Measurements from ENCODE around the gene AJAP1.
"Not testable (repeated sequence)": the region's sequence is repeated elsewhere in the genome, so short reads cannot be mapped to it uniquely, and the experiment has no call there.

AJAP1 gene, protein sequence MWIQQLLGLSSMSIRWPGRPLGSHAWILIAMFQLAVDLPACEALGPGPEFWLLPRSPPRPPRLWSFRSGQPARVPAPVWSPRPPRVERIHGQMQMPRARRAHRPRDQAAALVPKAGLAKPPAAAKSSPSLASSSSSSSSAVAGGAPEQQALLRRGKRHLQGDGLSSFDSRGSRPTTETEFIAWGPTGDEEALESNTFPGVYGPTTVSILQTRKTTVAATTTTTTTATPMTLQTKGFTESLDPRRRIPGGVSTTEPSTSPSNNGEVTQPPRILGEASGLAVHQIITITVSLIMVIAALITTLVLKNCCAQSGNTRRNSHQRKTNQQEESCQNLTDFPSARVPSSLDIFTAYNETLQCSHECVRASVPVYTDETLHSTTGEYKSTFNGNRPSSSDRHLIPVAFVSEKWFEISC

DNA sequence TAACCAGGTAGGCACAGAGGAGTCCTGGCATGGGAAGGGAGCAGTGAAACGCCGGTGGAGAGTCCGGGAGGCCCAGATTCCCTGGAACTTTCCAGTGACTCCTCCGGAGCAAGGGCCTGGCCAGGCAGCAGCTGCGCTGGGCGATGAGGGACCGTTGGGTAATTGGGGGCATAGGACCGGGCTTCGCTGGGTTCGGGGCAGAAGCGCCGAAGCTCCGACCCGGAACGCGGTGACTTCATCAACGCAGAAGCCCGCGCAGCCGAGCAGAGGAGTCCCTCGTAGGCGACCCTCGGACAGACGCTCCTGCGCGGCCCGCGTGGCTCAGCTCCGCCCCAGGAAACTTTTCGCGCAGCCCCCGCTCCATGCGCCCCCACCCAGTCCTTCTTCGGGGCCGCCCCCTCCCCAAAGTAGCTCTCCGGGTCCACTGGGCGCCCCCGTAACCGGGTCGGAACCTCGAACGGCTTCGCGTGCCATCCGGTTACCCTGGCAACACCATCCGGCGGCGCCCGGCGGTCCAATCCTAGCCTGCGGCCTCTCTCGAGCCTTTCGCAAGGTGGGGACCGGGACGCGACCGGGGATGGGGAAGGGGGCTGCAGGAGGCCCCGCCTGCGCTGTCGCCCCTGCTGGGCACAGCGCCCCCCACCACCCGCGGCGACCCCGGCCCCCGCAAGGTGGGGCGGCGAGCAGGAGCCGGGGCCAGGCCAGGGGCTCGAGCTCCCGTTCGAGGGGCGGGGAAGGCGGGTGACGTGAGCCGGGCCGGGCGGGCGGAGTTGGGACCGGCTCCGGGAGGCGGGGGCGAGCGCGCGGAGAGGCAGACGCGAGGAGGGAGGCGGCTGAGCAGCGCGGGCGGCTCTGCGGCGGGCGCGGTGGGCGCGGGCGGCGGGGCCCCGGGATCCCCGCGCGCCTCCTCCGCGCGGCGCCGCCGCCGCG, at the start of gene AJAP1:
Gene AJAP1 (plus strand): TSS at position 814 of the 930 bp plus-strand sequence. CDS start 817 bp downstream, outside the sequence.
- in situ Hi-C loops (cut with MboI; ENCODE audit: low sequenced_read_pairs): no loop called here

DNA sequence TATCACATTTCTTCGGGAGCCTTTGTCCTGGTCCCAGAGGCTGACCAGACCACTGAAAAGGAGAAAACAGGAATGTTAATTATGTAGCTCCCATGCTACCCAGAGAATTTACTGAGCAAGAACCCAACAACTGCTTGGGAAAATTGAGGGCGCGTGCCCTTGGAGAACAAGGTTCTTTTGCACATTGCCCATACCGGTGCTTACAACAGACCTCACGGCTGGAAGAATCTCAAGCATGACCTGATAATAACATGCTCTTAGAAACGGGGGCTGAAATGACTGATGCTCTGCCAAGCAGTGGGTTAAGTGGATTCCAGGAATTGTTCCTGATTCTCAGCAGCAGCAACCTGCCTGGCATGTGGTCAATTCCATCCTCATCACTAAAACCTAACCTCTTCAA, 49.3 kb upstream of the AJAP1 start:
- in situ Hi-C loops (cut with MboI; ENCODE audit: low sequenced_read_pairs): no loop called here

DNA sequence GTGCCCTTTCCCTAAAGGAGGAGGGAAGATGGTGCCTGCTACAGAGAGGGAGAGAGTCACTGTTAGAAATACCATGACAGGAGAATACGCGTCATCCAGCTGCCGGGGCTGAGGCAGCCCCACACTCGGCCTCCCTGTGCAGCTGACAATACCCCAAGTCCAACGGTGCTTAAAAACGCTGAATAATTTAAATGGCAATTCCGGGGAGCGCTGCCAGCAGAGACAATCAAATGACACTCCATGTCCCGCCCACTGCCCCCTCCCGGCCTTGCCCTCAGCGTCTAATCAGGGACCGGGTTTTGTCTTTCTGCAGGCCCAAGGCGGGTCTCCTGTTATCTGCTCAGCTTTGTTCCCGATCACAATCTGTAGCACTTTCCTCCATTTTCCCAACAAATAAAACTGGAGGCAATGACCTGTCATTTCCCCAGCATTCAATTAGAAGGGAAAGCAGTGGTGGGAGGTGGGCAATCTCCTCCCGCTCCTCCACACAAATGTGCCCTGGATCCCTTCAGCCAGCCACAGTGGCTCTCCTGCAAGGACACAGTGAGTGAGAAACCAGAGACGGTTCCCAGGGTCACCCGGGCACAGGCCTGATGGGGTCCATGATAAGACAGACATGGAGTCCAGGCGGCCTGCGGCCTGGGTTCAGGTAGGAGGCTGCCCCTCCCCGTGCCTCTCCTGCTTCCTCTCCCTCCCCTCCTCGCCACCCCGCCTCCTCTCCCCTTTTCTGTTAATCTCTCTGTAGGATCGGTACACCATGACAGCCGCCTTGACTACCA, 42.7 kb upstream of the AJAP1 start:
- in situ Hi-C loops (cut with MboI; ENCODE audit: low sequenced_read_pairs): no loop called here

DNA sequence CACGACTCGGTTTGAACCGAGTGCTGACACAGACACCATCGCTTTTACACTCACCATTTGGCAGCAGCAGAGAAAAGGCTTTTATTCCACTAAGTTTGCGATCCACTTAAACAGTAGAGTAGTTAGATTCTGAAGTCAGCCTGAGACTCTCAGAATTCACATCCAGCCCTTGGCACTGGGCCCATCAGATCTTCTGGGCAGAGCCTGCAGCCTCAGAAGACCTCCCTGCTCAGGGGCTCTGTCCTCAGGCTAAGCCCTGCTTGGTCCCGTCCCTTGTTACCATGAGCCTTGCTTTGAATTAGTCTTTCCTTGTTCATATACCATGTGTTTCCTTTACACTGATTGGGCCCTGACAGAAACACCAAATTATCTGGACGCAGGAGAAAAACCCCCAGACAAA, 41.4 kb upstream of the AJAP1 start:
- in situ Hi-C loops (cut with MboI; ENCODE audit: low sequenced_read_pairs): no loop called here

DNA sequence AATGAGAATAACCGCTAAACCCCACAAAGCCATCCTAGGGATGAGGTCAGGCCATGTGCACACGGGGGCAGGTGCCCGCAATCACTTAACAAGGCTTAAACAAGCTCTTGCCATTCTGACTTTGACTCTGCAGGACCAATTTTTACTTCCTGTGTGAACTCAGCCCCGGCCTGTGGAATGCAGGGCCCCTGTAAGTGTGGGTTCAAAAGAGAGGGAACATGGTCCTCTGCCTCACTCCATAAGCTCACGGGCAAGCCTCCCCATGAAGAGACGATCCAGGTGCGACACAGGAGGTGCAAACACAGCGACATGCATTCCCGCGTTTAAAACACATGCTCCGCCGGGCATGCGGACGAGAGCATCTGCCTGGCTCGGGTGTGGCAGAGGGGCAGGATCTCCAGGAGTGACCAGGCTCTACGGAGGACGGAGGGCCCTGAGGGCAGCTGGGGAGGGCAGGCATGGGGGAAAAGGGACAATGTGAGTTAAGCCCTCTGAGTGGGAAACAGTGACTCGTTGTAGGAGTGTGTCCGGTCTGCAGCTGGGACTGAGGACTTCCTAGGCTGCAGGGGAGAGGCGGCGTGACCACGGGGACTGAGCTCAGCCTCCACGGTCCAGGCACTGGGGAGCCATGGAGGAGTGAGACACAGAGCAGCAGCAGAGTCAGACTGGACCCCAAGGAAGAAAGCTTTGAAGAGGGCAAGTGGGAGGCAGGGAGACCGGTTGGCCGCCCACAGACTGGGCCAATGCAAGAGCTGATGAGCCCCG, 40.6 kb upstream of the AJAP1 start:
- in situ Hi-C loops (cut with MboI; ENCODE audit: low sequenced_read_pairs): no loop called here

DNA sequence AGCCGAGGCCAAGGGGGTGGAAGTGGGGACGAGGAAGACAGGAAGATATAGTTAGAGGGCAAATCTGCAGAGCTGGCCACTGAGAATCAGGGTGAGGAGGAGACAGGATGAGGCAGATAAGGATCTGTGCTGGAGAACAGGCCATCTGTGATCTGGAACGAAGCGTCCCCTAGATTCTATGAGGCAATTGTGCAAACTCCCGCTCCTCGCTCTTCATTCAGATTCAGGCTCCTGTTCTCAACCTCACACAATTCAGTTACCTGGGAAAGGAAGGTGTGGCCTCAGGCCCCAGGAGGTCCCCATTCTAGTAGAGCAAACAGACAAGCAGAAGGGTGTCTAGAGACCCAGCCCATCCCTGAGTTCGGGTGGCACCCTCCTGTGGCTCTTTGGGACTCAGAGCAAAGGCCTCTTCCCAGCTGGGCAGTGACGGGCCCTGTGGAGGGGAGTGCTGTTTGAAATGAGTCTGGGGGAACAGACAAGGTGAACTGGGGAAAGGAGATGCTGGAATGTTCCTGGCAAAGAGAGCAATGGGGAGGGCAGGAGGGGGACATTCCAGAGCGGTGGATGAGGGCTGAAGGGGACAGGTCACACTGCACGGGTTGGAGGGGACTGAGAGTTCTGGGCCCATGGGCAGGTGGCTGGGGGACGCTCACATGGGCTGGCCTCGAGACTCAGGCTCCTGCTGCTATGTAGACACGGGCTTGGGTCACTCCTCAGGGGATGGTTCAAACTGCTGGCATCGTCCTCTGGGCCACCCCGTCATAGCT, 39.9 kb upstream of the AJAP1 start:
- in situ Hi-C loops (cut with MboI; ENCODE audit: low sequenced_read_pairs): no loop called here

DNA sequence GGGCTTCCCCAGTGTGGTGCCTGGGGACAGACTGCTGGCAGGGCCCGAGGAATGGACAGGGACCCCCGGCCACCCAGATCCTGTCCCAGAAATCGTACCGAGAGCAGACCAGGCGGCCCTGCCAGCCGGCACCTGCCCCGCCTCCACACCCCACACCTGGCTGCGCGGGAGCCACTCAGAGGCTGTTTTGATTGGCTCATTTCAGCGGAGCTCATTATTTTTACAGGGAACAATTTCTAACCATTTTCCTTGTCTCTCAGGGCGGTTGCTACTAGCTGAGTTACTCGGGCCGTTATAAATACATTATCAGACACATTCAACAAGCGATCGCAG, 39.3 kb upstream of the AJAP1 start:
- in situ Hi-C loops (cut with MboI; ENCODE audit: low sequenced_read_pairs): no loop called here

DNA sequence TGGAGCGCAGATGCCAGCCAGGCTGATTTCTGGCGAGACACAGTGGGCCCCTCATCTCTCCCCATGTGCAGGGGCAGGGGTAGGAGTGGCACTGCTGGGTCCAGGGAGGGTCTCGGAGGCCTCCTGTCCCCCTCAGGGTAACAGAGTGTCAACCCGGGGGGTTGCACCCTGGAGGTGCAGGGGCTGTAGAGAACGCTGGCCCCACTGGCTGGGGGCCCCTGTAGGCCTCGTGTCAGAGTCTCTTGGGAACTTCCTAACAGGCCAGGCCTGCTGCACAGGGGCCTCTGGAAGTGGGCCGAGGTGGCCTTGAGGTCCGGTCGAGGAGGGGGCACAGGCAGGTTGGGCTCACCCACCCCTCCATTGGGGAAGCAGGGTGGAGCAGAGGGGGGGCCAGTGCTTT, 38.9 kb upstream of the AJAP1 start:
- in situ Hi-C loops (cut with MboI; ENCODE audit: low sequenced_read_pairs): no loop called here

DNA sequence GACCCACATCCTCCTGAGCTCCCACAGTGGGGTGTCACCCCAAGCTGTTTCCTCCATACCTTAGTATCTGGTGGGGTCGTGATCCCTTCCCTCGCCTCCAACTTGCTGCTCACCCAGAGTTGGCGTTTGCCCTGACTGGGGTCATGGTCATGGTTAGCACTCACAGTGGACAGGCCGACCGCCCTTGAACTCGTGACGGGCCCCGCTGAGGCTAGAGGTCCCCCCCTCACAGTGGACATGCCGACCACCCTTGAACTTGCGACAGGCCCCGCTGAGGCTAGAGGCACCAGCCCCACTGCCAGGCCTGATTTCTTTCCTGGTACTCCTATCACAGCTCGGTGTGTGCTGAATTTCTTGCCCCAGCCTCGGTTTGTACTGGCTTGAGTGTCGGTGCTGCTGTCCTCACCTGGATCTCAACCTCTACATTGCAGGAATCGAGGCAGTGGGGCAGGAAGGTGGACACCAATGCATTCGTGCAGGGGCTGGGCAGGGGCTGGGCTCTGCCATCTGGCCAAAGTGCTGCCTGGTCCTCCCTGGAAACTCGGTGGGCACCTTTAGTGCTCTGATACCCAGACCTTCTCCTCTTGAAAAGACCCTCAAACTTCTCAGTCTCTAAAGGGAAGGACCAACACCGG, 37.5 kb upstream of the AJAP1 start:
- in situ Hi-C loops (cut with MboI; ENCODE audit: low sequenced_read_pairs): no loop called here

DNA sequence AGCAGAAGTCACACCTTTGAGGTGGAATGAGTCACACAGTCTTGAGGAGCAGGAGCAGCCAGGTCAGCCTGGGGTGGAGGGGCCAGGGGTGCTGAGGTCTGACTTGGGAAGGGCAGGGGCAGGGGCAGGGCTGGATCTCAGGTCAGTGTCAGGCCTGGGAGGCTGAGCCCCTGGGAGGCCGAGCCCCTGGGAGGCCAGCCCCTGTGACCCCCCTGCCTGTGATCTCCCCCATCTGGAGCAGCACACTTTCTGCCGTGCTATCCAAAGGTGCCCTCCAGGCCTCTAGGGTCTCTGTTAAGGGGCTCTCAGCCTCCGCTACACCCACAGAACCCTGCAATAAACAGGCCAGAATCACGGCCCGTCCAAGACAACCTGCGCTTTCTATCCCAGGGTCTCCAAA, 36.9 kb upstream of the AJAP1 start:
- in situ Hi-C loops (cut with MboI; ENCODE audit: low sequenced_read_pairs): no loop called here

DNA sequence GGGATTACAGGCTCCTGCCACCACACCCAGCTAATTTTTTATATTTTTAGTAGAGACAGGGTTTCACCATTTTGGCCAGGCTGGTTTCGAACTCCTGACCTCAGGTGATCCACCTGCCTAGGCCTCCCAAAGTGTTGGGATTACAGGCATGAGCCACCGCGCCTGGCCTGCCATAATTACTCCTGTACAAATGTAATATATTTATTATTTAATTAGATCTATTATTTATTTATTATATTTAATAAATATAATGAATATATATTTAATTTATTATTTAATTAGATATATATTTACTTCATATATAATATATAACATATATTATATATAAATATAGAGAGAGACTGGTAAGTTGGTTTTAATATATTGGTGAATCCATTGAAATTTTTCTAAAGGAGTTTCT, 35.6 kb upstream of the AJAP1 start:
- in situ Hi-C loops (cut with MboI; ENCODE audit: low sequenced_read_pairs): not testable (repeated sequence)

DNA sequence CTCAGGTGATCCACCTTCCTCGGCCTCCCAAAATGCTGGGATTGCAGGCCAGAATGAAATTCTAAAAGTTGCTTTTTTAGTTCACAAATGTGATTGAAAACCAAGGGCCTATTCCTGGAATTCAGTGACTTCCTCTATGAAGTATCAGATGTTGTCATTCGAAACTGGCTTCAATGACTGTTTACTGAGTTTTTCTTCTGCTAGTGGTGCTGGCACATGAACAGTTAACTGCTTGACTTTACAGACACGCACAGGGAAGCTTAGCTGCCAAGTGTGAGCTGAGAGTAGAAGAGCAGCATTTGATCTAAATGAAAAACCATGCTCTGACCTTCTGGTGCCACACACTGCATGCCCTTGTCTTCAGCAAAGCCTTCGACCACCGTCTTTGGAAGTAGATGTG, 32.8 kb upstream of the AJAP1 start:
- in situ Hi-C loops (cut with MboI; ENCODE audit: low sequenced_read_pairs): no loop called here

DNA sequence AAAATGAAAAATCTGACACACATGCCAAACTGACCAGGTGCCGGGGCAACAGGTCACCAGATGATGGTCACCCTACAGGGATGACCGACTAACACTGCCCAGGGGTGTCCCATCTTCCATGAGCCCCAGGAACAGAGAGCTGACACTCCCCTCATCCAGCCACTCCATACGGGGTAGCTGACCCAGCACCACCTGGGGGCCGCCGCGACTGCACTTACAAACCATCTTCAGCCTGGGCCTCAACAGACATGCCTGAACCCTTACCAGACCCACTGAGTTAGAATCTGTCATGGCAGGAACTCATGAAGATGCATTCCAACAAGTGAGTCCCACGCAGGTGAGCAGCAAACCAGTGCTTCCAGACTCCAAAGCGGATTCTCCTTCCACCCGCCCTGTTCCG, 31.6 kb upstream of the AJAP1 start:
- in situ Hi-C loops (cut with MboI; ENCODE audit: low sequenced_read_pairs): no loop called here

DNA sequence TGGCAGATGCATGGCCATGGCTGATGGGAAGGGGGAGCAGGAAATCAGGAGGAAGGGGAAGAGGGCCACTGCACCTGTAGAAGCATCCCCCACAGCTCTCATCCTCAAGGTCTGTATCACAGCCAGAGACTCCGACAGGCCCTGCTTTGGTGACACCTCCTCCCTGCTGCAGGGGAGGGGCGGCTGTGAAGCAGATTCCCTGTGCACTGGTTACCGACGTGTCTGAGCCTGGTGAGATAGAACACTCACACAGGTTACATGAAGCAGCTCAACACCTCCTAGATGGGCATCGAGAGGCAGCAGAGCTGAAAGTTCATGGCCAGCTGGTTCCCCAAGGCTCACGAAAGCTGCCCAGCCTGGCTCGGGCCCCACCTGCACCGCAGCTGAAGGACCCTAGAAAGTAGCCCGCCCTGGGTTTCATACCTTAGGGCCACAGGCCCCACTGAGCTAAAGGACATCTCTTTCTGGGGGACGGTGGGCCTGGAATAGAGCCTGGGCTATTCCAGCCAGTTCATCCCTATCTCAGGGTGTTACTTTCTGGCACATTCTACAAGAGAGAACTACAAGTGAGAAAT, 30.2 kb upstream of the AJAP1 start:
- in situ Hi-C loops (cut with MboI; ENCODE audit: low sequenced_read_pairs): no loop called here

DNA sequence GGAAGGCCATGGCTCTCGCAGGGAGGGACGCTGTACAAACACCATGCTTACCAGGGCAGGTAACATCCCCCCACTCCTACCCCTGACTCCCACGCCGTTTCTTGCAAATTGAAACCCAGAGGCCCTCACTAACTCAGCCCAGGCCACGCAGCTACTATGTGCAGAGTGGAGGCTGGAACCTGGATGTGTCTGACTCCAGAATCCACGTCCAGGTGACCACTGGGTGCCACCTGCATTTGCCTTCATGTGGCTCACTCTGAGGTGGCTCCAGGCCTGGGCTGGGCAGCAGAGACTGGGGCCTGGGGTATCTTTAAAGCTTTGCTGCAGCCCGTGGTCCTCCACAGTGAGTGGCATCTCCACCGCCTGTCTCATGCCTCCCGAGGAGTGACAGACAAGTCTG, 29.6 kb upstream of the AJAP1 start:
- in situ Hi-C loops (cut with MboI; ENCODE audit: low sequenced_read_pairs): no loop called here

DNA sequence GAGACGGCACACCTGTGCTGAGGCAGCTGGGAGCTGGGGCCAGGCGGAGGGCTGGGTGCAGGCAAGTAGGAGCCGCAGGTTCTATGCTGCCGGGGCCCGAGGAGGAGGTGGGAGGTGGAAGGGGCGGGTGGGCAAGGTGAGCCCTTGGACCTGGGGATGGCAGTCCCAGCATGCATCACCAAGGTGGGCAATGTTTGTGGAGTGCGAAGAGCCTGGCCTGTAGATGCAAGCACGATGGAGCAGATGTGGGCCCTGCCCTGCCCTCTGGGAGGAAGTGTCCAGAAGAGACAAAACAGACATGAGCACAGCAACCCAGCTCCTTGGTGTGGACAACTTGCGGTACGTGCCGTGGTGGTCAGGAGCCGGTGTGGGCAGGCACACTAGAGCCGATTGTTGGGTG, 28.3 kb upstream of the AJAP1 start:
- in situ Hi-C loops (cut with MboI; ENCODE audit: low sequenced_read_pairs): no loop called here

DNA sequence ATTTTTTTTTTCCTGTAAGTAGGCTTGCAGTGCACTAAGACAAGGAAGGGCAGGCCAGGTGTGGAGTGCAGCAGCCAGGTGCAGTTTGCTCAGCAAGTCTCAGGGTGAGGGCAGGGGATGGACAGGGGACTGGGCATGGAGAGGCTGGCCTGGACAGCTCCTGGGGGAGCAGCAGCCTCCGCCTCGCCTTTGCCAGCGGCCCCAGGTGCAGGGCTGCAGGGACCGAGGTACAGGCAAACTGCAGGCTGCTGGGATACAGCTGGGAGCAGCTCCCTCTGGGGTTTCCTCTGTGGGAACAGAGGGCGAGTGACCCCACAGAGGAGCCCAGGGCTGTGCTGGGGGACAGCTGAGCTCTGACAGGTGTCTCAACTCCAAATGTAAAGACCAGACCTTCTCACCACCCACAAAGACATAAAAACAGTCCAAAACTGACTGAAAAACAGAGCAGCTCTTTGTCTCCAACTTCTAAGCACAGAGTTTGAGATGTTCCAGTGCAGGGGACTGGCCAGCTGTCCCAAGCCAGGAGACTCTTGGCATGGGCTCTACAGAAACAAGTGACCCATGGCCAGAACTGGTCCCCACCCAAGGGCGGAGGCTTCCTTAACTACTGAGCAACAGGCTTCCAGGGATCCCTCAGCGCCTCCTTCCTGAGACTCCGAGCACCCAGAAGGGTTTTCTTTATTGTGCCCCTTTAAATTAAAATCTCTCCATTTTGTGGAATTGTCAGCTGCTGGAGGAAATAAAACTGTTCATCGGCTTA, 27.7 kb upstream of the AJAP1 start:
- in situ Hi-C loops (cut with MboI; ENCODE audit: low sequenced_read_pairs): no loop called here

DNA sequence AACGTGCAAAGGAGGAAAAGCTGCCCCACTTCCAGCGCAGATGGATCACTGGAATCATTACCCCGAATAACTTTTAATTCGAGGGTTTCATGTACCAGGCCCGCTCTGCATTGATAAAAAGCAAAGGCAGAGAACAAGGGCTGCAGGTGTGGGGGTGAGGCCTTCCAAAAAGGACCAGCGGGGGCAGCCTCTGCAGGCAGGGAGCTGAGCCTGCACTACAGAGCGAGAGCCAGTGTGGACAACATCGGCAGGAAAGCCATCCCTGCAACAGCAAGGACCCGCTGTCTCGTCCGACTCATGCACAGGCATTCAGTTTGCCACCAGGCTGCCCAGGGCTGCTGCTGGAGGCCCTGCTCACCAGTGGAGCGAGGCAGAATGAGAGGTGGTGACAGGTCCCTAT, 27.1 kb upstream of the AJAP1 start:
- in situ Hi-C loops (cut with MboI; ENCODE audit: low sequenced_read_pairs): no loop called here
